Ovary (tissue), 9 donors: Measurements from ENCODE around the gene FGFR1OP2. TPM values are rescaled to one million over a fixed set of nuclear protein-coding genes. Genes with fewer than 3 reads are reported as not detected.
A peak's percentile ranks its signal among the peaks of the same experiment; 100 is the strongest.

ENCODE experiments used
- DNase-seq, 5 donors: peaks; one replicate each; pipeline ENCODE4 v3.0.0-alpha.2; 2019 to 2020
- H3K27ac ChIP-seq, 2 donors: fragments of 200-600 bp; one replicate each; pipeline versions ENCODE4 v1.5.1 to v1.8.0; 2019 to 2022
- H3K27me3 ChIP-seq: fragments of 200-600 bp; one replicate; pipeline ENCODE4 v1.8.0; 2022
- H3K36me3 ChIP-seq: fragments of 200-600 bp; sonication (generic); one replicate; pipeline ENCODE4 v1.5.1; 2019
- H3K4me1 ChIP-seq: one replicate; pipeline ENCODE4 v1.8.1; 2013; ENCODE audit warnings: mild to moderate bottlenecking, moderate library complexity; ENCODE audit not compliant: insufficient read depth
- H3K4me3 ChIP-seq: fragments of 200-600 bp; sonication (generic); one replicate; pipeline ENCODE4 v1.5.1; 2017
- H3K9me3 ChIP-seq, 2 donors: fragments of 200-600 bp in 1 of 2; sonication (generic) in 1 of 2; one replicate each; pipeline versions ENCODE4 v1.5.1 to v1.8.1; 2013 to 2019; ENCODE audit warnings: mild to moderate bottlenecking in 1 of 2, moderate library complexity in 1 of 2
- EP300 ChIP-seq: sonication (generic); formaldehyde crosslinking; IDR thresholded peaks from one replicate; pipeline ENCODE4 v1.6.1; 2017; ENCODE audit warnings: antibody characterized with exemption
- POLR2A ChIP-seq: fragments of 450-650 bp; IDR thresholded peaks from one replicate; pipeline ENCODE4 v1.6.1; 2017; ENCODE audit warnings: antibody characterized with exemption, mild to moderate bottlenecking, moderate library complexity
- WGBS, 3 donors: extraction: QIAGEN DNeasy Blood & Tissue Kit in 1 of 3; methylation state at CpG; one replicate each; pipeline versions ENCODE4 v1.1.5 to v1.1.7; 2013 to 2017; 5-methylcytosine and 5-hydroxymethylcytosine counted together
- intact Hi-C, 4 donors: fragments of 100-400 bp; cut with DNase I; formaldehyde crosslinking; loops; one replicate each; pipeline versions ENCODE4 v1.11.0 to v1.15.1; 2022 to 2023
- polyA plus RNA-seq, 2 donors: library from polyadenylated mRNA; stranded (reverse); fragments of 200-250 nt in 1 of 2; fragments of 350-450 nt in 1 of 2; fragmentation: Illumina TruSeq in 1 of 2; extraction: RNeasy Lipid Tissue Mini Kit (QIAGEN cat#74804) in 1 of 2; gene quantifications; one replicate each; pipeline ENCODE4 v1.2.3, GENCODE V29; 2013 to 2014
- total RNA-seq, 7 donors: library from RNA; depleted of rRNA in 2 of 7; stranded (reverse); fragments of >200 nt in 2 of 7; fragmentation: NEBNext Ultra II Directional in 3 of 7; extraction: Animal tissue kit (Norgen Biotek cat#: 25700) in 3 of 7; gene quantifications; one replicate each; pipeline versions ENCODE4 v1.1.0 to v1.2.4, GENCODE V29; 2016 to 2023
- TF ChIP-seq, protein P1 (sequence below), 3 donors: fragments of 450-650 bp in 2 of 3; fragments of 200-600 bp in 1 of 3; IDR thresholded peaks; one replicate each; pipeline versions ENCODE4 v1.5.1 to v1.8.0; 2016 to 2022; ENCODE audit warnings: antibody characterized with exemption in 3 of 3, mild to moderate bottlenecking in 1 of 3
- donor health status: DM: no; HTN: no; CAD: no; lungs with moderate emphysema.
- donor health status: DM: no; HTN: no; CAD: no.
- donor health status: Bipolar disorder and iron deficiency.
- donor health status: DM: yes; HTN: yes; CAD: no.
- donor health status: DM: no; HTN: no; CAD: no.
- donor health status: DM: yes; HTN: yes; CAD: no.

Gene FGFR1OP2
- total and polyA plus RNA-seq, 9 donors = 48.7 to 150 (median 76.4) TPM

- WGBS, 3 donors = 0 to 1% (median 1%) methylated on average over 9 of the region's 9 CpGs
- TF ChIP-seq, protein P1, sequence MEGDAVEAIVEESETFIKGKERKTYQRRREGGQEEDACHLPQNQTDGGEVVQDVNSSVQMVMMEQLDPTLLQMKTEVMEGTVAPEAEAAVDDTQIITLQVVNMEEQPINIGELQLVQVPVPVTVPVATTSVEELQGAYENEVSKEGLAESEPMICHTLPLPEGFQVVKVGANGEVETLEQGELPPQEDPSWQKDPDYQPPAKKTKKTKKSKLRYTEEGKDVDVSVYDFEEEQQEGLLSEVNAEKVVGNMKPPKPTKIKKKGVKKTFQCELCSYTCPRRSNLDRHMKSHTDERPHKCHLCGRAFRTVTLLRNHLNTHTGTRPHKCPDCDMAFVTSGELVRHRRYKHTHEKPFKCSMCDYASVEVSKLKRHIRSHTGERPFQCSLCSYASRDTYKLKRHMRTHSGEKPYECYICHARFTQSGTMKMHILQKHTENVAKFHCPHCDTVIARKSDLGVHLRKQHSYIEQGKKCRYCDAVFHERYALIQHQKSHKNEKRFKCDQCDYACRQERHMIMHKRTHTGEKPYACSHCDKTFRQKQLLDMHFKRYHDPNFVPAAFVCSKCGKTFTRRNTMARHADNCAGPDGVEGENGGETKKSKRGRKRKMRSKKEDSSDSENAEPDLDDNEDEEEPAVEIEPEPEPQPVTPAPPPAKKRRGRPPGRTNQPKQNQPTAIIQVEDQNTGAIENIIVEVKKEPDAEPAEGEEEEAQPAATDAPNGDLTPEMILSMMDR (IDR thresholded peaks at IDR 0.05) = no peak
- TF ChIP-seq EP300 = no peak
- TF ChIP-seq POLR2A = no peak
- H3K4me1 ChIP-seq = peaks cover 5% of the 10 kb centered on the region
These were observed 1.0 kb downstream of the FGFR1OP2 start for GRCh38 chr12:26939192-26939832.

DNA sequence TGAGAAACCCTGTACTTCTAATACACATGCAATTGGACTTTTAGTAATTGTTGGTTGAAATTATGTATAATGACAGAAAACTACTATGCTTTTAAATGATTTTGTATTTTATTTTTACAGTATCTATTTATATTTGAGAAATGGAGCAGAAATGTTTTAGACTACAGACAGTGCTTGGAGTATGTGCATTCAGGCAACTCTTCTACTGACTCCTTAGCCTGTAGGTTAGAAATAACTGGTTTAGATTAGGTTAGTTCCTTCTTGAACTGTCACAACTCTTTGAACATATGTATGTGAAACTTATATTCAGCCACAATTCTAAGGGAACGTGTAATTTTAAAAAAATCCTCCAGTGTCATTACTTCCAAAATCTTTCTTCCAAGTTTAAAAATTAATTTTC, 1.7 kb downstream of the FGFR1OP2 start:
- 1 to 9% (median 8%) methylated on average over 1 of the region's 1 CpG for WGBS, 3 donors
- Histone ChIP-seq H3K4me3 (peak overlapping the region; percentile 98), H3K9me3 (no peaks in the 10 kb centered on the region), H3K27me3 (no peaks in the 10 kb centered on the region), H3K36me3 (no peaks in the 10 kb centered on the region), H3K4me1 (peaks cover 5% of the 10 kb centered on the region), H3K27ac (no peak overlapping the region)
- intact Hi-C loops = loop anchor here in 2 of 4 donors (5.0 to 10.0 kb wide), 2 partner anchors 72 to 75 kb away; partner anchors contain the start of gene TM7SF3 (in 2 of the 2)
- DNase-seq = no peak
- TF ChIP-seq, protein P1 (IDR thresholded peaks at IDR 0.05) = no peak
- no peak for TF ChIP-seq EP300
- no peak for TF ChIP-seq POLR2A

More at GRCh38 chr12:26939192-26939832, 1.0 kb downstream of the FGFR1OP2 start:
- Histone ChIP-seq H3K36me3 (no peaks in the 10 kb centered on the region), H3K4me3 (peak overlapping the region; percentile 98), H3K27ac (peak overlapping the region in 1 of 2 donors; percentile 93), H3K9me3 (no peaks in the 10 kb centered on the region), H3K27me3 (no peaks in the 10 kb centered on the region)
- no peak for DNase-seq
- intact Hi-C loops = loop anchor here in 2 of 4 donors (5.0 to 10.0 kb wide), 2 partner anchors 73 to 75 kb away; partner anchors contain the start of gene TM7SF3 (in 2 of the 2)

DNA sequence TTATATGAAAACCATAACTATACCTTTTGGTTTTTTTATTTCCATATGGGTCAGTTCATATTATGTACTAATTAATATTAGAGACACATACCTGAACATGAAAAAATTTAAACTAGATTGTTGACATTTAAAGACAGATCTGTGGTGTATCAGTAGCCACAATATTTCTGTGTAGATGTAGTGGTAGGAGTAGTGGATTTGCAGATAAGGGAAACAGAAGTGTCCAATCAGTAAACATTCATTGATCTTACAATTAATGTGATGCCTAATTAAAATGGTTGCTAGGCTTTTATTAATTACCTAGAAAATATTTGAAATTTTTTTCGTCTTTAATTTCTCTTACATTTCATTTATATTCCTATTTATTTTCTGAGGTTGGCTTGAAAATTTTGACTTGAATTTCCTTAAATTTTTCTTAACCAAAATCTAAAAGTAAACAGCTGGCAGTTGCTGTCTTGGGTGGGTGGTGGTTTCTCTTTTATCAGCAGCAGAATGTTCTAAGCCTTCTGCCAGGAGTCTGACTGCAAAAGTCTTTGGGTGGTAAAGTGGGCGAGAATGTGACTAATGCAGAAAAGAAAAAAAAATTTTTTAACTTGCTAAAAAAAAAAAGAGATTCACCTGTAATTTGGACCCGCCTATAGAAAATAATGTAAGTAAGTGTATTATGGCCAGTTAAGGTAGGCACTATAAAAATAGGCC, 2.4 kb downstream of the FGFR1OP2 start:
- no peaks in the 10 kb centered on the region for H3K27me3 ChIP-seq
- H3K36me3 ChIP-seq = no peaks in the 10 kb centered on the region
- no peak for DNase-seq
- H3K4me3 ChIP-seq = no peak overlapping the region
- WGBS, 3 donors = 9 to 34% (median 21%) methylated on average over 3 of the region's 3 CpGs
- H3K4me1 ChIP-seq = peaks cover 5% of the 10 kb centered on the region
- H3K27ac ChIP-seq = no peak overlapping the region
- intact Hi-C loops = no loop called here
- TF ChIP-seq, protein P1 (IDR thresholded peaks at IDR 0.05) = no peak
- no peak for TF ChIP-seq POLR2A
- TF ChIP-seq EP300 = no peak
- H3K9me3 ChIP-seq = no peaks in the 10 kb centered on the region

- no peaks in the 10 kb centered on the region for H3K27me3 ChIP-seq
- no peak overlapping the region for H3K27ac ChIP-seq
- H3K4me3 ChIP-seq = no peak overlapping the region
- intact Hi-C loops = no loop called here
- peaks cover 5% of the 10 kb centered on the region for H3K4me1 ChIP-seq
- TF ChIP-seq POLR2A (no peak), EP300 (no peak)
- TF ChIP-seq, protein P1 (IDR thresholded peaks at IDR 0.05) = no peak
- 9 to 16% (median 10%) methylated on average over 1 of the region's 1 CpG for WGBS, 3 donors
- H3K36me3 ChIP-seq = no peaks in the 10 kb centered on the region
- no peak for DNase-seq
- no peaks in the 10 kb centered on the region for H3K9me3 ChIP-seq
These were observed 2.9 kb downstream of the FGFR1OP2 start for GRCh38 chr12:26941215-26941594.
